AG08396 (cell line): Measurements from ENCODE around the gene BRAT1.

Experiments used
- DNase-seq: peaks from one replicate; pipeline ENCODE4 v3.0.0; 2012; ENCODE audit warnings: low spot score, mixed read lengths

Gene BRAT1

DNA sequence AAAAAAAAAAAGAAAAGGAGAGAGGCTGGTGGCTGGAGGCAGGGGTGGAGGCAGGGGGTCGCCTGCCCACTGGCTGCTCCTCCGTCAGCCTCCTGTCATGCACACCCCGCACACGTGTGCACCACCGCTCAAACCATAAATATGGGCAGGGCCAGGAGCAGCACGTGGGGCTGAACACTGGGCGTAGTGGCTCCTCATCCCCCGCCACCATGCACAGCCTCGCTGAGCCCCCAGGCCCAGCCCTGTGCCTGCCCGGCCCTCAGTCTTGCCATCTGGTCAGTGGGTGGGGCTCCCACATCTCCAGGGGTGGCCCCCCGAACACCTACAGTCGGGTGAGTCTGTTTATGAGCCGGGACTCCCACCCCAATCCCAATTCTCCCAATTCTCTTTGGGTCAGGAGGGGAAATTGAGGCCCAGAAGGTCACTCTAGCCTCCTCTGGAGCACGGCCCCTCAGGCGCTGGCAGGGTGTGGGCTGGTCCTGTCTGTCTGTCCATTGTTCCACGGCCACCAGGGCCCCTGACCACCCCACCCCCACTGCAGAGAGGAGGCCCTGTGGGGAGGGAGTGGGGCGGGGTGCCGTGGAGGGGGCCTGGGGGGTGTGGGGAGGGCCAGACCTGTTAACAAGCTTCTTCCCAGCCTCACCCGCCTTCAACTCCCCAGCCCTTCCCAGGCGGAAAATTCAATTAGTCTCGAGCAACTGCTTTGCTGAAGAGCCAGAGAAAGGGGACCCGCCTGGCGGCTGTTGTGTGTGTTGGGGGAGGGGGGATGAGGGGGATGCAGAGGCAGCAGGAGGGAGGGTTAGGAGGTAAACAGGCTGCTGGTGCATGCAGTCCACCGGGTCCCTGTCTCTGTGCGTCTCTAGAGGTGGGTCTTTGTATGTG is 59.7 kb downstream of the BRAT1 start:
- no peak for DNase-seq

- DNase-seq = no peak
Observed at GRCh38 chr7:2494191-2495130, 60.9 kb downstream of the BRAT1 start.

DNA sequence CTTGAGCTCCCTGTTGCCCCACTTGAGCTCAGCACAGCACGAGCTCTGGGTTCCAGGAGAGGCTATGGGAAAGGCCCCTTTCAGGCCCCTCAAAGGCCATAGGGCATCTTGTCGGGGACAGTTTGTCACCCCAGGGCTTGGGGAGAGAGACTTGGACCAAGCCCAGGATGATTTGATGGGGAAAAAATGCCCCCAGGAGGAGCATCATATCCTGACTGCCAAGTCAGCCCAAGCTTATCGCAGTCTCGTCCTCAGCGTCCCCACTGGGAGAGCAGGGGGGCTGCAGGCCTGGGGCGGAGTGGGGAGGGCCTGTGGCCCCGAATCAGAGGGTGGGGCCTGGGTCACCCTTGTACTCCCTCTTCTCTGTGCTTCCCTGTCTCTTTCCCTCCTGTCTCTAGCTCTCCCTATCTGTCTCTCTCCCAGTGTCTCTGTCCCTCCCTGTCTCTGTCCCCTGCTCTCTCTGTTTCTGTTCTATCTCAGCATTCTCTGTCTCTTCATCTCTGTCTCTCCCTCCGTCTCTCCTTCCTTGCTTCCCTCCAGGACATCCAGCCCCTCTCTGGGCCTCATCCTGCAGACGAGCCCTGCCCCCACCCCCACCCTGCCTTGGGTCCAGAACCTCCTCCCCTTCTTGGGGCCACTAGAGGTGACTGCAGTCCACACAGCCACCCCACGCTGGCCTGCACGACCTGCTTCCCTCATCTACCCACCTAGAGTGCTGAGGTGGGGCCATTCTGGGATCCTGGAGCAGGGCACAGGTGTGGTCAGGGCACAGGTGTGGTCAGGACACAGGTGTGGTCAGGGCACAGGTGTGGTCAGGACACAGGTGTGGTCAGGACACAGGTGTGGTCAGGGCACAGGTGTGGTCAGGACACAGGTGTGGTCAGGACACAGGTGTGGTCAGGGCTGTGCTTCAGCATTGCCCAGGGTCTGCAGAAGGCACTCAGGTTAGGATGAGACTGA is 61.8 kb downstream of the BRAT1 start:
- DNase-seq = no peak

DNA sequence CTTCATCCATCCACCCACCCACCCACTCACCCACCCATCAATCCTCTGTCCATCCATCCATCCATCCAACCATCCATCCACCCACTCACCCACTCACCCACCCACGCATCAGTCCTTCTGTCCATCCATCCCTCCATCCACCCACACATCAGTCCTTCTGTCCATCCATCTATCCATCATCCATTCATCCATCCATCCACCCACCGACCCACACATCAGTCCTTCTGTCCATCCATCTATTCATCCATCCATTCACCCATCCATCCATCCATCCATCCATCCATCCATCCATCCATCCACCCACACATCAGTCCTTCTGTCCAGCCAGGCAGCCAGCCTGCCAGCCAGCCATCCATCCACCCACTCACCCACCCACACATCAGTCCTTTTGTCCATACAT is 63.3 kb downstream of the BRAT1 start:
- DNase-seq = no peak

- no peak for DNase-seq
Observed at GRCh38 chr7:2490181-2490651, 65.1 kb downstream of the BRAT1 start.

GRCh38 chr7:2488681-2489080 is 66.6 kb downstream of the BRAT1 start:
- DNase-seq = no peak

- DNase-seq = no peak
Observed at GRCh38 chr7:2488272-2488645, 67.1 kb downstream of the BRAT1 start.
